GM21619 (cell line): Measurements from ENCODE around the gene DDX42.

Source experiments
- ATAC-seq: cut with Tn5 transposase; IDR thresholded peaks from one replicate; pipeline ENCODE4 v1.9.1; 2021; ENCODE audit not compliant: unreplicated experiment

DDX42 gene

GRCh38 chr17:63774141-63774968 lies at the start of gene DDX42:
Gene DDX42 (plus strand): TSS chr17:63774170. CDS start chr17:63787050, 12,880 bp downstream.
- ATAC-seq = peak; percentile 1

- no peak for ATAC-seq
Measured at GRCh38 chr17:63735691-63736090, 38.3 kb upstream of the DDX42 start.

GRCh38 chr17:63740464-63741142 lies 33.4 kb upstream of the DDX42 start:
- ATAC-seq = no peak

- no peak for ATAC-seq
Measured at GRCh38 chr17:63741143-63741407, 32.9 kb upstream of the DDX42 start.

- peak; percentile 84 for ATAC-seq
Measured at GRCh38 chr17:63741408-63742173, 32.4 kb upstream of the DDX42 start, which contains the start of gene STRADA. Gene STRADA (minus strand): TSS chr17:63741799. CDS start chr17:63728369, 13,430 bp downstream.

GRCh38 chr17:63751806-63752205 lies 22.2 kb upstream of the DDX42 start:
- ATAC-seq = no peak

- no peak for ATAC-seq
Measured at GRCh38 chr17:63752707-63753106, 21.3 kb upstream of the DDX42 start.

- ATAC-seq = no peak
Measured at GRCh38 chr17:63753215-63753614, 20.8 kb upstream of the DDX42 start.

- ATAC-seq = no peak
Measured at GRCh38 chr17:63754046-63754445, 19.9 kb upstream of the DDX42 start.

GRCh38 chr17:63758428-63758827 lies 15.5 kb upstream of the DDX42 start:
- no peak for ATAC-seq

- no peak for ATAC-seq
Measured at GRCh38 chr17:63760771-63761539, 13.0 kb upstream of the DDX42 start.

GRCh38 chr17:63762161-63763078 lies 11.6 kb upstream of the DDX42 start:
- ATAC-seq = no peak

GRCh38 chr17:63764716-63765115 lies 9.3 kb upstream of the DDX42 start:
- no peak for ATAC-seq

GRCh38 chr17:63766754-63767153 lies 7.2 kb upstream of the DDX42 start:
- no peak for ATAC-seq

GRCh38 chr17:63768433-63768832 lies 5.5 kb upstream of the DDX42 start:
- no peak for ATAC-seq

GRCh38 chr17:63772801-63773271 lies 1.1 kb upstream of the DDX42 start:
- no peak for ATAC-seq

GRCh38 chr17:63773272-63774140 lies 464 bp upstream of the DDX42 start, which contains the start of gene CCDC47:
Gene CCDC47 (minus strand): TSS chr17:63773597. CDS start chr17:63766175, 7,422 bp downstream.
- peak; percentile 86 for ATAC-seq

- no peak for ATAC-seq
Measured at GRCh38 chr17:63774969-63775265, 947 bp downstream of the DDX42 start.

- no peak for ATAC-seq
Measured at GRCh38 chr17:63775420-63775819, 1.4 kb downstream of the DDX42 start.
